ENCODE results near the gene EHMT2.

EHMT2 gene

DNA sequence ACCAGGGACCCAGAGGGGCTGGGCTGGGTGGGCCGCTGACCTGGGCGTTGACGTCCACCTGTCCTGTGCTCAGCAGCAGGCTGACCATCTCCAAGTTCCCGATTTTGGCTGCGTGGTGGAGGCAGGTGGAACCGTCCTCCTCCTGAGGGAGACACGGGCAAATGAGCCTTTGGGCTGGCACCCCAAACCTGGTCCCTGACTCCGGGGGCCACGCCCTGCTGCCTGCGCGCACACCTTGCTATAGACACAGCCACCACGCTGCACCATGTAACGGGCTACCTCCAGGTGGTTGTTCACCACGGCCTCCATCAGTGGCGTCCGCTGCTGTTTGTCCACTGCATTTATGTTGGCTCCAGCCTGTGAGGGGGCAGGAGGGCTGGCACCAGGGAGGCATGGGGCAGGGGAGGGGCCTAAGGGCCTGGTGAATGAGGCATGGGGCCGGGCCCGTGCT, 10.9 kb downstream of the EHMT2 start:
- H3K27ac ChIP-seq (ENCODE audit: low read length, poor library complexity, severe bottlenecking), result no peak overlapping the region

GRCh38 chr6:31884528-31885035, 12.9 kb downstream of the EHMT2 start:
- no peak overlapping the region for H3K9ac ChIP-seq (ENCODE audit: low read length)
- WGBS, result 98% methylated on average over 22 of the region's 22 CpGs
- H3K27me3 ChIP-seq (ENCODE audit: control insufficient read depth in 1 of 2, insufficient read depth in 1 of 2, low read length in 2 of 2), result no peaks in the 10 kb centered on the region
- no peak overlapping the region for H2BK12ac ChIP-seq (ENCODE audit: low read length in 2 of 2)
- H3K79me1 ChIP-seq (replicated peaks; ENCODE audit: low read length, poor library complexity, severe bottlenecking), result peaks cover 7% of the 10 kb centered on the region
- H2BK5ac ChIP-seq (ENCODE audit: low read depth, low read length, poor library complexity, severe bottlenecking), result no peak overlapping the region
- peaks cover 9% of the 10 kb centered on the region for H3K4me1 ChIP-seq (ENCODE audit: control insufficient read depth, insufficient read depth, low read depth, low read length)
- H4K8ac ChIP-seq (ENCODE audit: low read length), result no peak overlapping the region
- H2AK5ac ChIP-seq (ENCODE audit: low read length, severe bottlenecking), result no peak overlapping the region
- no peak overlapping the region for H2BK120ac ChIP-seq (ENCODE audit: low read depth, low read length)
- no peak overlapping the region for H3K18ac ChIP-seq (ENCODE audit: low read depth in 1 of 2, low read length in 2 of 2)
- H3K4ac ChIP-seq (ENCODE audit: low read depth in 1 of 2, low read length in 2 of 2), result no peak overlapping the region
- no peak for DNase-seq
- no peak overlapping the region for H2AFZ ChIP-seq (ENCODE audit: low read depth, low read length)
- H3K36me3 ChIP-seq (ENCODE audit: control insufficient read depth in 1 of 2, insufficient read depth in 2 of 2, low read depth in 1 of 2, low read length in 2 of 2), result peaks cover 85 to 94% of the 10 kb centered on the region in 2 experiments
- H3K4me3 ChIP-seq (ENCODE audit: insufficient read depth in 1 of 2, low read depth in 1 of 2, low read length in 2 of 2), result no peak overlapping the region
- no peak overlapping the region for H3K4me2 ChIP-seq (ENCODE audit: low read length, poor library complexity, severe bottlenecking)
- no peak overlapping the region for H2BK15ac ChIP-seq (ENCODE audit: low read depth, poor library complexity, severe bottlenecking)
- no peaks in the 10 kb centered on the region for H3K9me3 ChIP-seq (ENCODE audit: control insufficient read depth, low read length)
- H3K14ac ChIP-seq (ENCODE audit: low read length in 2 of 2), result no peak overlapping the region
- H3K23ac ChIP-seq (ENCODE audit: low read length in 2 of 2), result no peak overlapping the region
- H4K91ac ChIP-seq (ENCODE audit: low read length), result no peak overlapping the region
- no peak overlapping the region for H3K27ac ChIP-seq (ENCODE audit: low read length, poor library complexity, severe bottlenecking)

More for the DNA sequence above, 10.9 kb downstream of the EHMT2 start:
- H3K23ac ChIP-seq (ENCODE audit: low read length in 2 of 2), result no peak overlapping the region
- H3K4ac ChIP-seq (ENCODE audit: low read depth in 1 of 2, low read length in 2 of 2), result no peak overlapping the region
- H2BK5ac ChIP-seq (ENCODE audit: low read depth, low read length, poor library complexity, severe bottlenecking), result no peak overlapping the region
- H2AFZ ChIP-seq (ENCODE audit: low read depth, low read length), result no peak overlapping the region
- no peak overlapping the region for H4K8ac ChIP-seq (ENCODE audit: low read length)
- no peak overlapping the region for H2BK15ac ChIP-seq (ENCODE audit: low read depth, poor library complexity, severe bottlenecking)
- WGBS, result 96% methylated on average over 18 of the region's 18 CpGs
- DNase-seq, result no peak
- peaks cover 9% of the 10 kb centered on the region for H3K4me1 ChIP-seq (ENCODE audit: control insufficient read depth, insufficient read depth, low read depth, low read length)
- no peaks in the 10 kb centered on the region for H3K27me3 ChIP-seq (ENCODE audit: control insufficient read depth in 1 of 2, insufficient read depth in 1 of 2, low read length in 2 of 2)
- H2BK120ac ChIP-seq (ENCODE audit: low read depth, low read length), result no peak overlapping the region
- H2AK5ac ChIP-seq (ENCODE audit: low read length, severe bottlenecking), result no peak overlapping the region
- H3K9ac ChIP-seq (ENCODE audit: low read length), result no peak overlapping the region
- peaks cover 66 to 86% of the 10 kb centered on the region in 2 experiments for H3K36me3 ChIP-seq (ENCODE audit: control insufficient read depth in 1 of 2, insufficient read depth in 2 of 2, low read depth in 1 of 2, low read length in 2 of 2)
- peaks cover 7% of the 10 kb centered on the region for H3K79me1 ChIP-seq (replicated peaks; ENCODE audit: low read length, poor library complexity, severe bottlenecking)
- H3K9me3 ChIP-seq (ENCODE audit: control insufficient read depth, low read length), result no peaks in the 10 kb centered on the region
- no peak overlapping the region for H2BK12ac ChIP-seq (ENCODE audit: low read length in 2 of 2)
- no peak overlapping the region for H3K14ac ChIP-seq (ENCODE audit: low read length in 2 of 2)
- H3K4me3 ChIP-seq (ENCODE audit: insufficient read depth in 1 of 2, low read depth in 1 of 2, low read length in 2 of 2), result no peak overlapping the region
- H3K18ac ChIP-seq (ENCODE audit: low read depth in 1 of 2, low read length in 2 of 2), result no peak overlapping the region
- H4K91ac ChIP-seq (ENCODE audit: low read length), result no peak overlapping the region
- H3K4me2 ChIP-seq (ENCODE audit: low read length, poor library complexity, severe bottlenecking), result no peak overlapping the region

DNA sequence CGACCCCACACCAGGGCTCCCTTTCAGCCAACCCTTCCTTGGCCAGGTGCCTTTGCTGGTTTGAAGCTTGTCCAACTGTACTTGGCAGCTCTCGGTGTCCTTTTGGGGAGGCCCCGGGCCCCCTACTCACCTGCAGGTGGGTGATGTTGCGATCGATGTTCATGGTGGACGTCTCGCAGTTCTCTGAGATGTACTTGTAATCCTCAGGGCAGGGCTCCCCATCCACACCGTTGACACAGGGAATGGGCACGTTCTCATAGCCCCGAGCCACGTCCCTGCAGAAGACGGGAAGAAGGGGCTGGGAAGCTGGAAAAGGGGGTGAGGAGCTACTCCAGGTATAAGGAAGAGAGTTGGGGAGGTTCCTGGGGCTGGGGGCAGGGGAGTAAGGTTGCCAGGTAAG, 13.8 kb downstream of the EHMT2 start:
- Histone ChIP-seq H3K4ac (ENCODE audit: low read depth in 1 of 2, low read length in 2 of 2) (no peak overlapping the region), H3K9me3 (ENCODE audit: control insufficient read depth, low read length) (no peaks in the 10 kb centered on the region), H3K18ac (ENCODE audit: low read depth in 1 of 2, low read length in 2 of 2) (no peak overlapping the region), H4K8ac (ENCODE audit: low read length) (no peak overlapping the region), H2AFZ (ENCODE audit: low read depth, low read length) (no peak overlapping the region), H3K27me3 (ENCODE audit: control insufficient read depth in 1 of 2, insufficient read depth in 1 of 2, low read length in 2 of 2) (no peaks in the 10 kb centered on the region), H3K27ac (ENCODE audit: low read length, poor library complexity, severe bottlenecking) (no peak overlapping the region), H2AK5ac (ENCODE audit: low read length, severe bottlenecking) (no peak overlapping the region), H2BK5ac (ENCODE audit: low read depth, low read length, poor library complexity, severe bottlenecking) (no peak overlapping the region), H2BK15ac (ENCODE audit: low read depth, poor library complexity, severe bottlenecking) (no peak overlapping the region), H3K14ac (ENCODE audit: low read length in 2 of 2) (no peak overlapping the region), H3K79me1 (replicated peaks; ENCODE audit: low read length, poor library complexity, severe bottlenecking) (peaks cover 2% of the 10 kb centered on the region), H2BK12ac (ENCODE audit: low read length in 2 of 2) (no peak overlapping the region), H3K4me1 (ENCODE audit: control insufficient read depth, insufficient read depth, low read depth, low read length) (peaks cover 9% of the 10 kb centered on the region), H2BK120ac (ENCODE audit: low read depth, low read length) (no peak overlapping the region), H3K4me3 (ENCODE audit: insufficient read depth in 1 of 2, low read depth in 1 of 2, low read length in 2 of 2) (no peak overlapping the region), H3K36me3 (ENCODE audit: control insufficient read depth in 1 of 2, insufficient read depth in 2 of 2, low read depth in 1 of 2, low read length in 2 of 2) (peaks cover 85 to 87% of the 10 kb centered on the region in 2 experiments), H3K23ac (ENCODE audit: low read length in 2 of 2) (no peak overlapping the region), H3K9ac (ENCODE audit: low read length) (no peak overlapping the region), H4K91ac (ENCODE audit: low read length) (no peak overlapping the region), H3K4me2 (ENCODE audit: low read length, poor library complexity, severe bottlenecking) (no peak overlapping the region)
- DNase-seq, result no peak
- 97% methylated on average over 12 of the region's 12 CpGs for WGBS

GRCh38 chr6:31882344-31882743, 15.2 kb downstream of the EHMT2 start:
- Histone ChIP-seq H3K27me3 (ENCODE audit: control insufficient read depth in 1 of 2, insufficient read depth in 1 of 2, low read length in 2 of 2) (no peaks in the 10 kb centered on the region), H4K91ac (ENCODE audit: low read length) (no peak overlapping the region), H3K4me3 (ENCODE audit: insufficient read depth in 1 of 2, low read depth in 1 of 2, low read length in 2 of 2) (no peak overlapping the region), H3K4ac (ENCODE audit: low read depth in 1 of 2, low read length in 2 of 2) (no peak overlapping the region), H2BK5ac (ENCODE audit: low read depth, low read length, poor library complexity, severe bottlenecking) (no peak overlapping the region), H2BK120ac (ENCODE audit: low read depth, low read length) (no peak overlapping the region), H3K79me1 (replicated peaks; ENCODE audit: low read length, poor library complexity, severe bottlenecking) (no peaks in the 10 kb centered on the region), H2BK15ac (ENCODE audit: low read depth, poor library complexity, severe bottlenecking) (no peak overlapping the region), H3K23ac (ENCODE audit: low read length in 2 of 2) (no peak overlapping the region), H4K8ac (ENCODE audit: low read length) (peak overlapping the region; percentile 10), H3K27ac (ENCODE audit: low read length, poor library complexity, severe bottlenecking) (no peak overlapping the region), H3K4me1 (ENCODE audit: control insufficient read depth, insufficient read depth, low read depth, low read length) (peaks cover 9% of the 10 kb centered on the region), H2BK12ac (ENCODE audit: low read length in 2 of 2) (no peak overlapping the region), H3K14ac (ENCODE audit: low read length in 2 of 2) (no peak overlapping the region), H2AK5ac (ENCODE audit: low read length, severe bottlenecking) (no peak overlapping the region), H3K18ac (ENCODE audit: low read depth in 1 of 2, low read length in 2 of 2) (no peak overlapping the region), H3K9me3 (ENCODE audit: control insufficient read depth, low read length) (no peaks in the 10 kb centered on the region), H3K36me3 (ENCODE audit: control insufficient read depth in 1 of 2, insufficient read depth in 2 of 2, low read depth in 1 of 2, low read length in 2 of 2) (peaks cover 72 to 74% of the 10 kb centered on the region in 2 experiments), H3K9ac (ENCODE audit: low read length) (no peak overlapping the region), H3K4me2 (ENCODE audit: low read length, poor library complexity, severe bottlenecking) (no peak overlapping the region), H2AFZ (ENCODE audit: low read depth, low read length) (no peak overlapping the region)
- WGBS, result 70% methylated on average over 6 of the region's 6 CpGs
- DNase-seq, result peak; percentile 26

Data from mesenchymal stem cell (in vitro differentiated cells and primary cell).